Astrocyte of the cerebellum (primary cell): Measurements from ENCODE around the gene SFMBT1.

Experiments
- DNase-seq: peaks from one replicate; pipeline ENCODE4 v3.0.0-alpha.2; 2011; ENCODE audit warnings: low read depth
- H3K4me3 ChIP-seq: 2 replicates; pipeline ENCODE4 v1.5.1; 2011; ENCODE audit warnings: mild to moderate bottlenecking, low read depth, low read length, moderate library complexity
- CTCF ChIP-seq: IDR thresholded peaks from 2 replicates; pipeline ENCODE4 v1.5.1; 2012; ENCODE audit warnings: low read length, low read depth, moderate library complexity, mild to moderate bottlenecking; ENCODE audit errors: missing control alignments
- in situ Hi-C: cut with HindIII; loops from 2 replicates; pipeline ENCODE4 v1.10.0; 2017; ENCODE audit warnings: low sequenced_read_pairs

SFMBT1 gene

DNA sequence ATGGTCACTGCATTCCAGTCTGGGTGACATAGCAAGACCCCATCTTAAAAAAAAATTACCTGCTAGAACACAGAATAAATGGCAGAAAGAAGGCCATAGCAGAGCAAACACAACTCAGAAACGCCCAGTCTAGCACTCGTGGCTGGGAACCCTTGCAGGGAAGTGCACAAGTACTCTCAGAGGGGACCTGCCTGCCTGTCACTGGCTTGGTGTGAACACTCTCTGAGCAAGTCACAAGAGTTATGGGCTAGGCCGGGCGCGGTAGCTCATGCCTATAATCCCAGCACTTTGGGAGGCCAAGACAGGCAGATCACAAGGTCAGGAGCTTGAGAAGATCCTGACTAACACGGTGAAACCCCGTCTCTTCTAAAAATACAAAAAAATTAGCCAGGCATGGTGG lies 17.2 kb downstream of the SFMBT1 start:
- TF ChIP-seq CTCF = no peak
- in situ Hi-C loops = no loop called here
- no peak for DNase-seq

DNA sequence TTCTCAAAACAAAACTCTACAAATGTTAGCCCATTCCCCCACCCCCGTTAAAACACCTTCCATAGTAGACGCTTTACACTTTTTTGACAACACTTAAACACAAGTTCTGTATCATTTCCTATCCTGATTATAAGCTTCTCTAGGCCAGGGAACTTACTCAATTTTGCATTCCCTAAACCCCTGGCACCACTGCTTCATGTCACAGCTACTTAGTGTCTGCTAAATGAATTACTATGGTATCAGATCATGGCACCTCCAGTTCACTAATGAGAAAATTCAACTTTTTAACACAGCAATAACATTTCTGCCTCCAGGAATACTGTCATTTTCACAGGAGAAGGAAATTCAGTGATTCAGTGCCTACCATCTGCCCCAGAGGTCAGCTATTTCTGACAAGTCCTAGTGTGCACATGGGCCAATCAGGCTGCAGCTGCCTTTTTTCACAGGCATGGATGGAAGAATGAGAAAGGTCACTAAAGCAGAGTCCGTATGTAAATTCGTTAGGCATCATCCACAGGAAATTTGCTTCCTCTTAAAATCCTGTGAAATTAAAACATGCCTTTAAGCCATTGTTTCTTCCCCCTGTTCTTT lies 18.5 kb downstream of the SFMBT1 start:
- H3K4me3 ChIP-seq = no peak overlapping the region
- TF ChIP-seq CTCF = no peak
- in situ Hi-C loops = no loop called here
- DNase-seq = no peak

More for the DNA sequence above, 17.2 kb downstream of the SFMBT1 start:
- H3K4me3 ChIP-seq = no peak overlapping the region

DNA sequence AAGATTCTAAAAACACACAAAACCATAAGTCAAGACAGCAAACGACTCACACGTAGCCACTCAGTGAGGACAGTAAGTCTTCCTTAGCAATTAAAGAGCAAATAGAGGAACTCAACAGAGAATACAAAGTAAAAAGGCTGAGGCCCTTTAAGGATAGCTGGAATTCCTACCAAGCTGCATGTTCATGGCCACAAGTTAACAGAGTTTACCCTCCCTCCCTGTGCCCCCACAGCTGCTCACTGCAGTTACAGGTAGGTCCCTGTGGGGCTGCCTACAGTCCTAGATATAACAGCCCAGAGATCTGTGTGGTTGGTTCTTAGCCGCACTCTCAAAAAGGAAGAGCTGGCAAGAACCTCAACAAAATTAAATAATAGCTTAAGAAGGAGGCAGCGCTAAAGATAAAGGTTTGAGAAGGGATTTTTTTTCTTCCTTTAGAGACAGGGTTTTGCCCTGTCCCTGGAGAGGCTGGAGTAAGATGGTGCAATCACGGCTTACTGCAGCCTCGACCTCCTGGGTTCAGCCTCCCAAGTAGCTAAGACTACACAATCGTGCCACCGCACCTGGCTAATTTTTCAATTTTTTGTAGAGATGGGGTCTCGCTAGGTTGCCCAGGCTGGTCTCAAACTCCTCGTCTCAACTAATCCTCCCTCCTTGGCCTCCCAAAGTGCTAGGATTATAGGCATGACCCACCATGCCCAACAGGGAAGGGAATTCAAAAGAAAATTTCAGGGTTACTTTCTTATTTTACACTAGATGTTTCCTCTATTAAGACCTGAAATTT lies 19.3 kb downstream of the SFMBT1 start:
- TF ChIP-seq CTCF = no peak
- in situ Hi-C loops = no loop called here
- DNase-seq = no peak
- no peak overlapping the region for H3K4me3 ChIP-seq

- no peak overlapping the region for H3K4me3 ChIP-seq
- in situ Hi-C loops = no loop called here
- no peak for TF ChIP-seq CTCF
- no peak for DNase-seq
Measured at GRCh38 chr3:53024315-53024714, 21.6 kb downstream of the SFMBT1 start.

- TF ChIP-seq CTCF = no peak
- DNase-seq = no peak
- in situ Hi-C loops = no loop called here
- H3K4me3 ChIP-seq = no peak overlapping the region
Measured at GRCh38 chr3:53023072-53023823, 22.6 kb downstream of the SFMBT1 start.

DNA sequence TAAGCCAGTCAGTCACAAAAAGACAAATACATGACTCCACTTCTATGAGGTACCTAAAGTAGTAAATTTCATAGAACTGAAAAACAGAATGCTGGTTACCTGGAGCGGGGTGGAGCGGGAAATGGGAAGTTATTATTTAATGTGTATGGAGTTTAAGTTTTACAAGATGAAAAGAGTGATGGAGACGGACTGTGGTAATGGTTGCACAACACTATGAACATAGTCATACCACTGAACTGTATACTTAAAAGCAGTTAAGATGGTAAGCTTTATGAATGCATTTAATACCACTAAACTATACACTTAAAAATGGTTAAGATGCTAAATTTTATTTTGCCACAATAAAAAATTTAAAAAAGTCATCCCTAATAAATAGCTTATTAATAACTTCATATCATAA lies 23.2 kb downstream of the SFMBT1 start:
- in situ Hi-C loops = no loop called here
- DNase-seq = no peak
- H3K4me3 ChIP-seq = no peak overlapping the region
- TF ChIP-seq CTCF = no peak
